ENCODE measurements around the gene RNASE8.
"Not testable (repeated sequence)": the region's sequence is repeated elsewhere in the genome, so short reads cannot be mapped to it uniquely, and the experiment has no call there.

GRCh38 chr14:21009721-21010120 is 47.9 kb upstream of the RNASE8 start:
- not testable (repeated sequence) for TF ChIP-seq ZNF263 (CRISPR knock-in tag; IDR thresholded peaks at IDR 0.05; ENCODE audit: low read depth); CTCF (IDR thresholded peaks at IDR 0.05); TEAD4 (CRISPR knock-in tag; IDR thresholded peaks at IDR 0.05); ZBTB43 (CRISPR knock-in tag; IDR thresholded peaks at IDR 0.05); SP1 (CRISPR knock-in tag; conservative IDR thresholded peaks at IDR 0.05); FOXK1 (CRISPR knock-in tag; IDR thresholded peaks at IDR 0.05); NR1H2 (CRISPR knock-in tag; IDR thresholded peaks at IDR 0.05); CREB1 (CRISPR knock-in tag; IDR thresholded peaks at IDR 0.05)
- TF ChIP-seq, protein P1, sequence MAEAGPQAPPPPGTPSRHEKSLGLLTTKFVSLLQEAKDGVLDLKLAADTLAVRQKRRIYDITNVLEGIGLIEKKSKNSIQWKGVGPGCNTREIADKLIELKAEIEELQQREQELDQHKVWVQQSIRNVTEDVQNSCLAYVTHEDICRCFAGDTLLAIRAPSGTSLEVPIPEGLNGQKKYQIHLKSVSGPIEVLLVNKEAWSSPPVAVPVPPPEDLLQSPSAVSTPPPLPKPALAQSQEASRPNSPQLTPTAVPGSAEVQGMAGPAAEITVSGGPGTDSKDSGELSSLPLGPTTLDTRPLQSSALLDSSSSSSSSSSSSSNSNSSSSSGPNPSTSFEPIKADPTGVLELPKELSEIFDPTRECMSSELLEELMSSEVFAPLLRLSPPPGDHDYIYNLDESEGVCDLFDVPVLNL (CRISPR knock-in tag; IDR thresholded peaks at IDR 0.05; ENCODE audit: borderline replicate concordance, low read depth) = not testable (repeated sequence)

Data from WTC11 (cell line).